GM10266 (cell line): ENCODE results near the gene DLK1.

Experiments used
- DNase-seq: peaks from one replicate; pipeline ENCODE4 v3.0.0; 2012; ENCODE audit errors: extremely low spot score
- CTCF ChIP-seq: IDR thresholded peaks from 2 replicates; pipeline ENCODE4 v1.5.1; 2012; ENCODE audit warnings: mild to moderate bottlenecking, low read depth; ENCODE audit not compliant: control insufficient read depth, insufficient read depth; ENCODE audit errors: missing control alignments

Gene DLK1

GRCh38 chr14:100708425-100709288 lies 18.0 kb upstream of the DLK1 start:
- DNase-seq = no peak
- TF ChIP-seq CTCF = no peak

- no peak for DNase-seq
- no peak for TF ChIP-seq CTCF
These were observed 17.1 kb upstream of the DLK1 start for GRCh38 chr14:100709289-100710284.

GRCh38 chr14:100710391-100710790 lies 16.3 kb upstream of the DLK1 start:
- DNase-seq = no peak
- TF ChIP-seq CTCF = no peak

GRCh38 chr14:100710826-100711462 lies 15.7 kb upstream of the DLK1 start:
- no peak for TF ChIP-seq CTCF
- no peak for DNase-seq

- no peak for DNase-seq
- no peak for TF ChIP-seq CTCF
These were observed 15.2 kb upstream of the DLK1 start for GRCh38 chr14:100711493-100711892.

- no peak for DNase-seq
- no peak for TF ChIP-seq CTCF
These were observed 14.2 kb upstream of the DLK1 start for GRCh38 chr14:100712490-100712889.
